GM13976 (cell line): ENCODE results near the gene RYR3.

Source experiments
- DNase-seq: peaks from one replicate; pipeline ENCODE4 v3.0.0; 2012; ENCODE audit warnings: low spot score
- CTCF ChIP-seq: IDR thresholded peaks from 2 replicates; pipeline ENCODE4 v1.5.1; 2012; ENCODE audit warnings: borderline replicate concordance, mild to moderate bottlenecking; ENCODE audit not compliant: insufficient read depth; ENCODE audit errors: extremely low read depth, missing control alignments, control extremely low read depth
- in situ Hi-C: fragments of 300-500 bp; cut with MboI; formaldehyde crosslinking; loops from one replicate; pipeline ENCODE4 v1.12.0; 2022; ENCODE audit warnings: low sequenced_read_pairs, mixed read lengths, inconsistent platforms; ENCODE audit not compliant: unreplicated experiment

Gene RYR3

GRCh38 chr15:33419701-33420100, 108.9 kb downstream of the RYR3 start:
- TF ChIP-seq CTCF = no peak
- in situ Hi-C loops = no loop called here
- DNase-seq = no peak

- TF ChIP-seq CTCF = no peak
- in situ Hi-C loops = no loop called here
- DNase-seq = no peak
These were observed 113.3 kb downstream of the RYR3 start for GRCh38 chr15:33424025-33424424.

DNA sequence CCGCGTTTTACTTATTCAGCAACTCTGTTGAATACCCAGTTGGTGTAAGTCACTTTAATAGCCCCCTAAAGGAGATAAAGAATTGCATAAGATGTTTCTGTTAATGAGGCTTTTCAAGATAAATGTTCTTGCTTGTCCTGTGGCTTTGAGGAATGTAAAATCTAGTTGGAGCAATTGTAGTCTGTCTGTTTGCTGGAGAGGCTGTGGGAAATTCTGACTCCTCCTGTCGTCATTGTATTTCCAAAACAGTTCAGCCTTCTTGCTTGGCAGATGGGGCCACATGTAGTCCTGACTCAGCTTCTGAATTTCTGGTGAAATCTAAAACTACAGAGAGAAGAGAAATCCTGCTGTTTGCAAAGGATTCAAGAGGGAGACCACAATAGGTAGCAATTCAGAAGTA, 114.4 kb downstream of the RYR3 start:
- DNase-seq = no peak
- in situ Hi-C loops = no loop called here

DNA sequence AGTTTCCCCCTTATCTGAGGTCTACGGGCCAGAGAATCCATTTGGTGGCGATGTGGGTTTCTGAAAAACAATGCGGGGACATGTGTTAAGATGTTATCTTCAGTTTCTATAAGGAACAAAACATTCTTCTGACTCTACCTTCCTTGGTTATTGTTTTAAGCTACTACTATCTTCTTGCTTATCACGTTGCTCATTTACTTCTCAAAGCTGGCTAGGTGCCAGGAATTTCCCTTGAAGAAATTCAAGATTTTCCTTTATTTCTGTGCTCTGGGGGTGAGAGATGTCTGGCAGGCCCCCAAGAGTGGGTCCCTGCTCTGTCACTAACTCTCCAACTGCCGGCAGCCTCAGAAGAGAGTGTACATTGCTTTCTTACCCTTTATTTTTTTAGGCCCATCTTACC, 119.8 kb downstream of the RYR3 start:
- in situ Hi-C loops = no loop called here
- no peak for DNase-seq
- no peak for TF ChIP-seq CTCF

More for the DNA sequence above, 114.4 kb downstream of the RYR3 start:
- no peak for TF ChIP-seq CTCF

GRCh38 chr15:33433821-33434220, 123.1 kb downstream of the RYR3 start:
- no peak for TF ChIP-seq CTCF
- DNase-seq = no peak
- in situ Hi-C loops = no loop called here

- in situ Hi-C loops = no loop called here
- no peak for TF ChIP-seq CTCF
- no peak for DNase-seq
These were observed 127.6 kb downstream of the RYR3 start for GRCh38 chr15:33438396-33438795.

GRCh38 chr15:33440900-33441299, 130.1 kb downstream of the RYR3 start:
- in situ Hi-C loops = no loop called here
- no peak for TF ChIP-seq CTCF
- no peak for DNase-seq
